Stimulated activated CD8-positive, alpha-beta memory T cell treated with anti-CD3 and anti-CD28 coated beads, Interleukin-4, amount 100 ng/mL, for 24 hours (primary cell): ENCODE measurements around the gene COMMD7.
A peak's percentile ranks its signal among the peaks of the same experiment; 100 is the strongest.

ENCODE experiments used
- DNase-seq: peaks from one replicate; pipeline ENCODE4 v3.0.0-alpha.2; 2020; ENCODE audit warnings: low read depth

Gene COMMD7

DNA sequence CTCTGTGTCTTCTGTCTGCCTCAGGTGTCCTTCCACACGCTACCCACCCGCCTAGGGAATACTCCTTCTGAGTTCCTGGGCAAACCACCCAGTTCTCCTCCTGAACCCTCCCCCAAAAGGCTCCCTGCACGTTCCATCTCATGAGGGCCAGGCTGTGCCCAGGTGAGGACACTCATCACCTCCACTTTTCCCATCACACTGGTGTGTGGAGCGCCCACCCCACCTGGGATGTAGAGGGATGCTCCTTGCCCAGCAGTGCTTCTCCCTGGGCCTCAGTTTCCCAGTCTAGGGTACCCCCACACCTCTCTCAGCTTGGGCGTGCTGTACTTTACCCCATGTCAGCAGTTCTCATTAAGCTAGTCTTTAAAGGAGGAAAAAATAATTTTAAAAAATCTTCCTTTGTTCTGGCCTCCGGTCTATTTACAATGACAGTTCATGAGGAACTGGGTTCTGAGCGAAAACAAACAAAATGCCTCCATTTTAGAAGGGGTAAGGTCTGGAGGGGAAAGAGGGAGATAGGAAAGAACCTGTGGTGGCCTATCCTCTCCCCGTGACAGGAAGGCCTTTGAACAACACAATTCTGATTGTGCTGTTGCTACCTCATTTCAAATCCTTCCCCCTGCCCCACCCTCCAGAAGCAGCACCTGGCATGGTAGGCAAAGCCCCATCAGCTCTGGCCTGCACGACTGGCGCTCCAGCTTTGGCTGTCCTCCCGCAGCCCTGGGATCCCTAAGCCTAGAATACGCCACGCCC, 67.9 kb downstream of the COMMD7 start:
- no peak for DNase-seq

DNA sequence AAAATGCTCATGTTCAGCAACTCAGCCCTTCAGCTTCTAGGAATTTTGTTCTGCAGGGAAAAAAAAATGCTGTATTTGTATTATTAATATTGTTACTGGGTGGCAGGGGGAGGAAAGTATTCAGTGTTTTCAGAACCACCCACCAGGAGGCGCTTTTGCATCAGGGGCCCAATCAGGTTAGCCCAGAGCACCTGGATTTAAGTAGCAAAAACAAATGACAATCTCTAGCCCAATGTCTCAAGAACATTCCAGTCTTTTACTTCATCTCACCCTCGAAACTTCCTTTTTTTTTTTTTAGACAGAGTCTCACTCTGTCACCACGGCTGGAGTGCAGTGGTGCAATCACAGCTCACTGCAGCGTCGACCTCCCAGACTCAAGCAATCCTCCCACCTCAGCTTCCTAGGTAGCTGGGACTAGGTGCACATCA, 68.9 kb downstream of the COMMD7 start:
- peak; percentile 54 for DNase-seq

- DNase-seq, result no peak
Observed at GRCh38 chr20:32672982-32673851, 70.0 kb downstream of the COMMD7 start.

DNA sequence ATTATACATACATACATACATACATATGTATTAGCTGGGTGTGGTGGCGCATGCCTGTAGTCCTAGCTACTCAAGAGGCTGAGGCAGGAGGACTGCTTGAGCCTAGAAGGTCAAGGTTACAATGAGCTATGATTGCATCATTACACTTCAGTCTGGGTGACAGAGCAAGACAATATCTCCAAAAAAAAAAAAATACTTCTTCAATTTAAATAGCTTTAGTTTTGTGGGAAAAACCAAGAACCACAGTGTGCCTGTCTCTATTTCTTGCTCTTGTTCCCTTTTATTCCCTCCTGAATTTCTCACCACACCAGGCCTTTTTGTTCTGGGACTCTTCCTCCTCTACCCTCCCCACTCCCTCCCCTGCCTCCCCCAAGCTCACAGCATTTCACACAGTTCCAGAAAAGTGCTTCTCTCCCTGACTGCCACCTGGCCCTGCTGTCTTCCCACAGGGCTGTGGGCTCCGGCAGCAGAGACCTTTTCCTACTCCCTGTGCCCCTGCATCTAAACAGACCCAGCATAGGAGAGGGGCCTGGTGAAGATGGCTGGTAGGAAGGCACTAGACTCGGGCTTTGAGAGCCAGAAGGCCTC, 70.8 kb downstream of the COMMD7 start:
- no peak for DNase-seq

GRCh38 chr20:32670773-32671455, 72.4 kb downstream of the COMMD7 start:
- no peak for DNase-seq

- DNase-seq, result no peak
Observed at GRCh38 chr20:32667027-32667426, 76.2 kb downstream of the COMMD7 start.

DNA sequence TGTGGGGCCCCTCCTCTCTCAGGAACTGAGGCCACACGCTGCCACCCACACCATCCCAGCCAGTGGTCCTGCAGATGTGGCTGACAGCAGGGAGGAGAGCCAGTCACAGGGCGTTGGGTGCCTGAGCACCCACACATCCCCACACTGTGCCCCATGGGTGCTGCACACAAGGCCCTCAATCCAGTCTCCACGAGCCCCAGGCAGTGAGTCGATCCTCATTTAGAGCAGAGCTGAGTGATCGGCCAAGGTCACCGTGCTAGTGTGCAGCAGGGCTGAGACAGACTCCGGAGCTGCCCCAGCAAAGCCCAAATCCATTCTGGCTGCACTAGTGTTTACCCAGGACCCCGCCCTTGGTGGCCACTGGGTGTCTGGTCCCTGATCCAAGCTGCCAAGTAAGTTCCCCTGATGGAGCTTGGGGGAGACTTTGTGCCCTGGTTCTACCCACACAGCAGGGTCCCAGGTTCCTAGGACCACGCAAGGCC, 78.5 kb downstream of the COMMD7 start:
- no peak for DNase-seq

DNA sequence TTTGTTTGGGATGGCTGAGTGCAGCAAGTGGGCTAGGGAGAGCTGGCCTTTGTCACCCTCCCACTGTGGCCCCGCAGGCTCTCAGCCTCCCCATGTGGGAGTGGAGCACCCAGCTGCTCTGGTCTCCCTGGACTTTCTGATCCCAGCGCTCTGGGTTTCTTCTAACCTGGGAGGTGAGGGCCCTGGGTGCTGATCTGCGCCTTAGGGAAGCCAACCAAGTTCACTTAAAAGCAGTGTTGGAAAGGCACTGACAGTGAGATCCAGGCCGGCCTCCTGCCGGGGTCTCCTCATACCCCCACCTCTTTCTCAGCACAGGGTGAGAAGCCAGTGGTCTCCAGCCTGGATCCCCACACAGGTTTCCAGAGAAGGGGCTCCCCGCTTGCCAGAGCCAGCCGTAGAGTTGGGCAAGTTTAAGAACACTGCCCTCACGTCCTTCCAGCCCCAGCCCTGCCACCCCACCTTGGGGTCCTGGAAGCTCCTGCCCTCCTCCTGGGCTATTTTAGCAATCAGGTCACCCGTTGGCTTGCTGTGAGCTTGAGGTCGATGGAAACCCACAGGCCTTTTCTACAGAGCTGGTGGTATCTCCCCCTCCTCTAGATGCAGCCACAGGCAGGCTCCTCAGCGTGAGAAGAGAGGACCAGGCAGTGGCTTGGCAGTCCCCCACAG, 79.1 kb downstream of the COMMD7 start:
- no peak for DNase-seq

GRCh38 chr20:32663335-32664011, 79.8 kb downstream of the COMMD7 start:
- no peak for DNase-seq

DNA sequence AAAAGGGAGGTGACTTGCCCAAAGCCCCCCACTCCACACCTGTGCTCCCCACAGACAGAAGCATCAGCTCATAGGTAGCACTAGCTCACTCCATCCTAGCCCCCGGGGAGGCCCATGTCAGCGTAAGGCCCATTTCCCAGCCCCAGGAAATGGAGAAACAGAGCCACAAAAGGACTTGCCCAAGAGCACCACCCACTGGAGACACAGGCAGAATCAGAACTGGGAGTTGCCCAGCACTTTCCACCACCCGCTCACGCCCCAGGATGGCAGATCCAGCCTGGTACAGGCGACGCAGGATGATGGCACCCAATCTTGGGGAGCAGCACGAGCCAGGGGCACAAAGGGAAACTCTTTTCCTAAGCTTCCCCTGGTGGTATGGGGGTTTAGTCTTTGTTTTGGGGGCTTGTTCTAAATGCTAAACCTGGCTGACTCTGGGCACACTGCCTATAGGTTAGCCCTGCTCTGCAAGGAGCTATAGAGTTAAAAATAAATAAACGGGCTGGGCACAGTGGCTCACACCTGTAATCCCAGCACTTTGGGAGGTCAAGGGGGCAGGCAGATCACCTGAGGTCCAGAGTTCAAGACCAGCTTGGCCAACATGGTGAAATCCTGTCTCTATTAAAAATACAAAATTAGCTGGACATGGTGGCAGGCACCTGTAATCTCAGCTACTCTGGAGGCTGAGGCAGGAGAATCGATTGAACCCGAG, 81.3 kb downstream of the COMMD7 start:
- no peak for DNase-seq

DNA sequence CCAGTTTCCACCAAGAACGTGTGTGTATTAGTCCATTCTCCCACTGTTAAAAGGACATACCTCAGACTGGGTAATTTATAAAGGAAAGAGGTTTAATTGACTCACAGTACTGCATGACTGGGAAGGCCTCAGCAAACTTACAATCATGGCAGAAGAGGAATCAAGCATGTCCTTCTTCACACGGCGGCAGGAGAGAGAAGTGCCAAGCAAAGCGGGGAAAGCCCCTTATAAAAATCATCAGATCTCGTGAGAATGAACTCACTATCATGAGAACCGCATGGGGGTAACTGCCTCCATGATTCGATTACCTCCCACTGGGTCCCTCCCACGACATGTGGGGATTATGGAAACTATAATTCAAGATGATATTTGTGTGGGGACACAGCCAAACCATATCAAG, 82.6 kb downstream of the COMMD7 start:
- no peak for DNase-seq

GRCh38 chr20:32656827-32657226, 86.4 kb downstream of the COMMD7 start:
- DNase-seq, result no peak

DNA sequence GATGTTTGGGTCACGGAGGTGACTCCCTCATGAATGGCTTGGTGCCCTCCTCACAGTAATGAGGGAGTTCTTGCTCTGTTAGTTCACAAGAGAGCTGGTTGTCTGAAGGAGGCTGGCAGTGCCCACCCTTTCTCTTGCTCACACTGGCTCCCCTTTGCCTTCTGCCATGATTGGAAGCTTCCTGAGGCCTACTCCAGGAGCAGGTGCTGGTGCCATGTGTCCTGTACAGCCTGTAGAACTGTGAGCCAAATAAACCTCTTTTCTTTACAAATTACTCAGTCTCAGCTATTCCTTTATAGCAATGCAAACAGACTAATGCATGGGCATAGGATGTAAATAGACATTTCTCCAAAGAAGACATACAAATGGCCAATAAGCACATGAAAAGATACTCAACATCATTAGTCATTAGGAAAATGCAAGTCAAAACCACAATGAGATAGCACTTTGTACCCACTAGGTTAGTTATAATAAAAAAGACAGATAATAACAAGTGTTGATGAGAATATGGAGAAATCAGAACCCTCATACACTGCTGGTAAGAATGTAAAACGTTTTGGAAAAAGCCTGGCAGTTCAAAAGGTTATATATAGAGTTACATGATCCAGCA, 87.3 kb downstream of the COMMD7 start:
- no peak for DNase-seq

DNA sequence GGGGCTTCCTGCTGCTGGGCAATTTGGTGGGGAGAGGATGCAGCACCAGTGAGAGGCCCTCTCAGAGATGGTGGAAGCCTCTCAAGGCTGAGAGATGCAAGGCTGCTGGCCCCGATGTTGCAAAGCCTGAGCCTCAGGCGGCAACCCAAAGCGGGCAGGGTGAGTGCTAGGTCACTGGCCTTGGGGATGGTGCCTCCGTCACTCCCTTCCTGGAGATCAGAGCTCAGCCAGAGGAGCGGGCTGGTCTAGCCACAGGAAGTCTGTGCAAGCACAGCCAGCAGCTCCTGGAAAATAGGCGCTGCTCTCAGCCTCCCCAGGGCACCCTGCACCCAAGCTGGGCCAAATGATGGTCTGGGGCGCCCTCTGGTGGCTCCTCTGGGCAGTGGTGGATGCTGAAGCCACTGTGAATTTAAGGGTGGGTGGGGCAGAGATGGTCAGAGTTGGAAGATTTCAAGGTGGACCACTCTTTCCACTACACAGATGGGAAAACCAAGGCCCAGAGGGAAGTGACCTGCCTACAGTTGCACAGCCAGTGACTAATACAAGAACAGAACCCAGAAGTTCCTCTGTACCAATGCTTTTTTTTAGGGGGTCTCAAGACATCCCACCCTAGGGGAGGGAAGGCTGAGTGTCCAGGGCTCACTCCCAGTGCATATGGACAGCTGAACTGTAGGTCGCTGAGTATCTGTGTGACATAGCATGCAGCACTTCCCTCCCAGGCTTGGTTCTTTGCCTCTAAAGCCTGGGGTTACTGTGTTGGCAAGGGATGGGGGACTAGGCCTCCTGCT, 90.3 kb downstream of the COMMD7 start:
- peak; percentile 75 for DNase-seq
